Vagina (tissue), 2 donors: ENCODE results near the gene RGS3.

Experiments used
- POLR2A ChIP-seq, 2 donors: fragments of 450-650 bp; IDR thresholded peaks; one replicate each; pipeline ENCODE4 v1.6.1; 2017; ENCODE audit warnings: antibody characterized with exemption in 2 of 2, mild to moderate bottlenecking in 2 of 2, moderate library complexity in 2 of 2
- TF ChIP-seq, protein P1 (sequence below), 3 experiments: fragments of 450-650 bp in 2 of 3; fragments of 200-600 bp in 1 of 3; sonication (generic) in 1 of 3; IDR thresholded peaks; one replicate each; pipeline ENCODE4 v1.5.1; 2017 to 2019; ENCODE audit warnings: antibody characterized with exemption in 3 of 3, mild to moderate bottlenecking in 2 of 3, moderate library complexity in 2 of 3

DNA sequence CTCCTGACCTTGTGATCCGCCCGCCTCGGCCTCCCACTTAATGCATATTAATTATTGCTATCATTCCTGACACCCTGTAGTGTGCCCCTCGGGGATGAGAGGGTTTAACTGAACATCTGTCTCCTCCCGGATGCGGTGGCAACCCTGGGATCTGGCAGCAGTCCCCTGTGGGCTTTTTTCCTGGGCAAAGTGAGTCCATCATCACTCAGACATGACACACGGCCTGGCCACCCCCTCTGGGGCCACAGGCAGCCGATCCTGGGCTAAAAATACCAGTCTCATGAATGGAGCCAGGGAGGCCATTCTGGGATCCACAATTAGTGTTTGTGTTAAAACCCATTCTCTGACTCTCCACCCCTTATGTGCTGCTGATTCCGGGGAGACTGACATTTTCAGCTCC is 161.2 kb downstream of the RGS3 start:
- no peak for TF ChIP-seq POLR2A (IDR thresholded peaks at IDR 0.05)
- TF ChIP-seq, protein P1, sequence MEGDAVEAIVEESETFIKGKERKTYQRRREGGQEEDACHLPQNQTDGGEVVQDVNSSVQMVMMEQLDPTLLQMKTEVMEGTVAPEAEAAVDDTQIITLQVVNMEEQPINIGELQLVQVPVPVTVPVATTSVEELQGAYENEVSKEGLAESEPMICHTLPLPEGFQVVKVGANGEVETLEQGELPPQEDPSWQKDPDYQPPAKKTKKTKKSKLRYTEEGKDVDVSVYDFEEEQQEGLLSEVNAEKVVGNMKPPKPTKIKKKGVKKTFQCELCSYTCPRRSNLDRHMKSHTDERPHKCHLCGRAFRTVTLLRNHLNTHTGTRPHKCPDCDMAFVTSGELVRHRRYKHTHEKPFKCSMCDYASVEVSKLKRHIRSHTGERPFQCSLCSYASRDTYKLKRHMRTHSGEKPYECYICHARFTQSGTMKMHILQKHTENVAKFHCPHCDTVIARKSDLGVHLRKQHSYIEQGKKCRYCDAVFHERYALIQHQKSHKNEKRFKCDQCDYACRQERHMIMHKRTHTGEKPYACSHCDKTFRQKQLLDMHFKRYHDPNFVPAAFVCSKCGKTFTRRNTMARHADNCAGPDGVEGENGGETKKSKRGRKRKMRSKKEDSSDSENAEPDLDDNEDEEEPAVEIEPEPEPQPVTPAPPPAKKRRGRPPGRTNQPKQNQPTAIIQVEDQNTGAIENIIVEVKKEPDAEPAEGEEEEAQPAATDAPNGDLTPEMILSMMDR (IDR thresholded peaks at IDR 0.05), result no peak
